GM12878 (cell line): ENCODE data around the gene ANKIB1. TPM values are rescaled to one million over a fixed set of nuclear protein-coding genes. Genes with fewer than 3 reads are reported as not detected.

ENCODE experiments used
- CEBPZ ChIP-seq: fragments of 150-350 bp; IDR thresholded peaks from 2 replicates; pipeline ENCODE4 v1.6.1; 2016; ENCODE audit warnings: low read depth, low read length
- EED ChIP-seq: sonication (generic); IDR thresholded peaks from 2 replicates; pipeline ENCODE4 v1.6.1; 2016; ENCODE audit warnings: antibody characterized with exemption, low read depth
- ESRRA ChIP-seq: IDR thresholded peaks from 2 replicates; pipeline ENCODE4 v1.6.1; 2012; ENCODE audit warnings: mild to moderate bottlenecking, low read length, improper control_type of control experiment
- GABPA ChIP-seq: IDR thresholded peaks from 2 replicates; pipeline ENCODE4 v1.6.1; 2014; ENCODE audit warnings: antibody characterized with exemption, low read depth, mild to moderate bottlenecking, inconsistent platforms
- MEF2A ChIP-seq: IDR thresholded peaks from 2 replicates; pipeline ENCODE4 v1.6.1; 2011; ENCODE audit warnings: low read depth, mild to moderate bottlenecking, low read length, moderate library complexity; ENCODE audit not compliant: insufficient read depth
- NFIC ChIP-seq: IDR thresholded peaks from 2 replicates; pipeline ENCODE4 v1.6.1; 2012; ENCODE audit warnings: low read depth, mild to moderate bottlenecking, inconsistent platforms, low read length, moderate library complexity
- NFXL1 ChIP-seq: fragments of 450-650 bp; IDR thresholded peaks from 2 replicates; pipeline ENCODE4 v1.6.1; 2017; ENCODE audit warnings: antibody characterized with exemption, mild to moderate bottlenecking, borderline replicate concordance
- PAX5 ChIP-seq: IDR thresholded peaks from 2 replicates; pipeline ENCODE4 v1.6.1; 2011; ENCODE audit warnings: low read depth, low read length, borderline replicate concordance
- RUNX3 ChIP-seq: IDR thresholded peaks from 2 replicates; pipeline ENCODE4 v1.6.1; 2012; ENCODE audit warnings: low read length, inconsistent platforms
- SIX5 ChIP-seq: IDR thresholded peaks from 2 replicates; pipeline ENCODE4 v1.6.1; 2011; ENCODE audit warnings: mild to moderate bottlenecking, low read depth, low read length, moderate library complexity; ENCODE audit not compliant: severe bottlenecking
- TCF12 ChIP-seq: IDR thresholded peaks from 2 replicates; pipeline ENCODE4 v1.6.1; 2011; ENCODE audit warnings: low read depth, mild to moderate bottlenecking, low read length
- TCF7 ChIP-seq: IDR thresholded peaks from 2 replicates; pipeline ENCODE4 v1.6.1; 2014; ENCODE audit warnings: antibody characterized with exemption, borderline replicate concordance
- polyA plus RNA-seq, 11 experiments: library from polyadenylated mRNA; depleted of rRNA in 4 of 11; unstranded in 6 of 11; stranded (reverse) in 5 of 11; fragments of >200 nt; fragmentation: Nextera tagmentation in 4 of 11; fragmentation: Illumina TruSeq in 1 of 11; extraction: Ambion mirVana in 4 of 11; extraction: Trizol in 1 of 11; gene quantifications; 1 replicate in 1 of 11; 2 replicates in 10 of 11; pipeline versions ENCODE4 v1.2.1 to v1.2.3, GENCODE V29; 2011 to 2016; ENCODE audit warnings: inconsistent platforms in 2 of 11, missing spikeins in 2 of 11, low read depth in 1 of 11
- total RNA-seq, 4 experiments: library from RNA; depleted of rRNA in 3 of 4; stranded (reverse); fragments of >200 nt in 3 of 4; fragmentation: Illumina TruSeq in 1 of 4; extraction: Trizol in 1 of 4; gene quantifications; 2 replicates each; pipeline versions ENCODE4 v1.2.1 to v1.2.3, GENCODE V29; 2013 to 2021
- TF ChIP-seq, protein P1 (sequence below): fragments of 450-650 bp; IDR thresholded peaks from 2 replicates; pipeline ENCODE4 v1.6.1; 2014; ENCODE audit warnings: mild to moderate bottlenecking
- TF ChIP-seq, protein P2 (sequence below): IDR thresholded peaks from 2 replicates; pipeline ENCODE4 v1.6.1; 2011; ENCODE audit warnings: borderline replicate concordance, low read depth, mild to moderate bottlenecking, moderate library complexity, low read length; ENCODE audit not compliant: insufficient read depth, poor library complexity, severe bottlenecking

Gene ANKIB1
- total and polyA plus RNA-seq, 10 of the 15 experiments (the other 5 are each of a cell fraction or from before 2014, with no cell fraction given): 9.0 to 54.0 (median 21.9) TPM

- peak; percentile 40; the same call in 1 of the 2 replicates for TF ChIP-seq RUNX3
- no peak for TF ChIP-seq TCF7
- TF ChIP-seq, protein P1, sequence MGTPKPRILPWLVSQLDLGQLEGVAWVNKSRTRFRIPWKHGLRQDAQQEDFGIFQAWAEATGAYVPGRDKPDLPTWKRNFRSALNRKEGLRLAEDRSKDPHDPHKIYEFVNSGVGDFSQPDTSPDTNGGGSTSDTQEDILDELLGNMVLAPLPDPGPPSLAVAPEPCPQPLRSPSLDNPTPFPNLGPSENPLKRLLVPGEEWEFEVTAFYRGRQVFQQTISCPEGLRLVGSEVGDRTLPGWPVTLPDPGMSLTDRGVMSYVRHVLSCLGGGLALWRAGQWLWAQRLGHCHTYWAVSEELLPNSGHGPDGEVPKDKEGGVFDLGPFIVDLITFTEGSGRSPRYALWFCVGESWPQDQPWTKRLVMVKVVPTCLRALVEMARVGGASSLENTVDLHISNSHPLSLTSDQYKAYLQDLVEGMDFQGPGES: no peak
- TF ChIP-seq, protein P2, sequence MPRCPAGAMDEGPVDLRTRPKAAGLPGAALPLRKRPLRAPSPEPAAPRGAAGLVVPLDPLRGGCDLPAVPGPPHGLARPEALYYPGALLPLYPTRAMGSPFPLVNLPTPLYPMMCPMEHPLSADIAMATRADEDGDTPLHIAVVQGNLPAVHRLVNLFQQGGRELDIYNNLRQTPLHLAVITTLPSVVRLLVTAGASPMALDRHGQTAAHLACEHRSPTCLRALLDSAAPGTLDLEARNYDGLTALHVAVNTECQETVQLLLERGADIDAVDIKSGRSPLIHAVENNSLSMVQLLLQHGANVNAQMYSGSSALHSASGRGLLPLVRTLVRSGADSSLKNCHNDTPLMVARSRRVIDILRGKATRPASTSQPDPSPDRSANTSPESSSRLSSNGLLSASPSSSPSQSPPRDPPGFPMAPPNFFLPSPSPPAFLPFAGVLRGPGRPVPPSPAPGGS: no peak
- no peak for TF ChIP-seq NFXL1
- TF ChIP-seq ESRRA: no peak
- no peak for TF ChIP-seq EED
- TF ChIP-seq MEF2A: peak; percentile 66; the same call in 1 of the 2 replicates
- TF ChIP-seq NFIC: no peak; the same call in 1 of the 2 replicates
- TF ChIP-seq SIX5: no peak
- no peak for TF ChIP-seq TCF12
- TF ChIP-seq GABPA: 0 out of 2 replicates have a peak, but pooled peaks have one; percentile 14
- TF ChIP-seq PAX5: no peak
- no peak for TF ChIP-seq CEBPZ
Observed at GRCh38 chr7:92276460-92276864, 30.7 kb downstream of the ANKIB1 start (continued).
